DOHH2 (cell line): ENCODE results near the gene LRMDA.
"Not testable (repeated sequence)": the region's sequence is repeated elsewhere in the genome, so short reads cannot be mapped to it uniquely, and the experiment has no call there.

Source experiments
- H3F3A ChIP-seq: fragments of 200-600 bp; sonication (generic), shearing (Covaris generic); 2 replicates; pipeline ENCODE4 v1.6.0; 2016; ENCODE audit warnings: antibody characterized with exemption, mild to moderate bottlenecking; ENCODE audit not compliant: control insufficient read depth, insufficient read depth
- H3K27ac ChIP-seq: fragments of 200-600 bp; sonication (generic); 2 replicates; pipeline ENCODE4 v1.5.1; 2014; ENCODE audit warnings: low read depth, mild to moderate bottlenecking, low read length, moderate library complexity
- H3K27me3 ChIP-seq: fragments of 200-600 bp; sonication (generic); 2 replicates; pipeline ENCODE4 v1.6.1; 2014; ENCODE audit warnings: mild to moderate bottlenecking, low read length, mixed read lengths; ENCODE audit not compliant: control insufficient read depth
- H3K36me3 ChIP-seq: fragments of 200-600 bp; sonication (generic); 2 replicates; pipeline ENCODE4 v1.6.1; 2014; ENCODE audit warnings: mild to moderate bottlenecking, low read length, moderate library complexity, mixed read lengths; ENCODE audit not compliant: control insufficient read depth
- H3K4me1 ChIP-seq: fragments of 200-600 bp; sonication (generic); 2 replicates; pipeline ENCODE4 v1.6.1; 2014; ENCODE audit warnings: mild to moderate bottlenecking, low read length, mixed read lengths; ENCODE audit not compliant: control insufficient read depth
- H3K4me2 ChIP-seq: fragments of 200-600 bp; sonication (generic); 2 replicates; pipeline ENCODE4 v1.6.0; 2014; ENCODE audit warnings: mild to moderate bottlenecking, low read length, moderate library complexity
- H3K4me3 ChIP-seq: fragments of 200-600 bp; sonication (generic); 2 replicates; pipeline ENCODE4 v1.5.1; 2014; ENCODE audit warnings: mild to moderate bottlenecking, low read length, mixed read lengths
- H3K79me2 ChIP-seq: fragments of 200-600 bp; sonication (generic); 2 replicates; pipeline ENCODE4 v1.6.1; 2014; ENCODE audit warnings: mild to moderate bottlenecking, low read length, mixed read lengths; ENCODE audit not compliant: control insufficient read depth
- H3K9me2 ChIP-seq: fragments of 200-600 bp; sonication (generic); replicated peaks from 2 replicates; pipeline ENCODE4 v1.6.1; 2014; ENCODE audit warnings: mild to moderate bottlenecking, low read length, mixed read lengths; ENCODE audit not compliant: control insufficient read depth
- H3K9me3 ChIP-seq: fragments of 200-600 bp; sonication (generic); 2 replicates; pipeline ENCODE4 v1.6.1; 2014; ENCODE audit warnings: antibody characterized with exemption, low read length, mixed read lengths; ENCODE audit not compliant: control insufficient read depth, insufficient read depth
- H4K20me1 ChIP-seq: fragments of 200-600 bp; sonication (generic); 2 replicates; pipeline ENCODE4 v1.6.0; 2014; ENCODE audit warnings: low read depth, mild to moderate bottlenecking, antibody characterized with exemption, low read length, moderate library complexity; ENCODE audit not compliant: control insufficient read depth, insufficient read depth
- EZH2phosphoT487 ChIP-seq: fragments of 200-600 bp; sonication (generic); IDR thresholded peaks from 2 replicates; pipeline ENCODE4 v1.6.1; 2017; ENCODE audit warnings: borderline replicate concordance, mild to moderate bottlenecking, antibody characterized with exemption, low read length, moderate library complexity, mixed read lengths
- TF ChIP-seq, protein P1 (sequence below): fragments of 200-600 bp; sonication (generic); IDR thresholded peaks from one replicate; pipeline ENCODE4 v1.5.1; 2014; ENCODE audit warnings: antibody characterized with exemption, mild to moderate bottlenecking, low read depth, low read length; ENCODE audit not compliant: poor library complexity, severe bottlenecking

Gene LRMDA

DNA sequence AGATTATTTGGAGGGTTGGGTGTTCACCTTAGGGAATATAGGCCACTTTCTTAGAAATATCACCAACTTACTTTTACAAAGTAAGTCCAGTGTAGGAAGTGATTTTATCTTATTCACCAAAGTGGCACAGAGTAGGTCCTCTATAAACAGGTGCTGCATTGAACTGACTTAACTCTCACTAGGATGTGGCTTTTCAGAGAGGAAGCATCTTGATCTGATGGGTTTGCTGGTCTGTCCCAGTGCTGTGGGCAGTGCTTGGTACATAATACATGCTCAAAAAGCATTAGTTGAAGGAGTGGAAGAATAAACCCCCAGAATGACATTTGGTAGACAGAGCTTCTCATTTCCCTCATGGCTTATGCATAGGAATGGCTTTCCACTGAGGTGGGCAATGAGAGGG is 334.7 kb downstream of the LRMDA start:
- Histone ChIP-seq H3K4me3 (no peak overlapping the region), H3K27ac (no peak overlapping the region), H3F3A (no peaks in the 10 kb centered on the region), H3K4me1 (no peaks in the 10 kb centered on the region), H4K20me1 (no peaks in the 10 kb centered on the region), H3K79me2 (no peaks in the 10 kb centered on the region), H3K9me3 (no peaks in the 10 kb centered on the region), H3K4me2 (no peak overlapping the region), H3K36me3 (no peaks in the 10 kb centered on the region), H3K27me3 (no peaks in the 10 kb centered on the region), H3K9me2 (no peaks in the 10 kb centered on the region)
- TF ChIP-seq, protein P1, sequence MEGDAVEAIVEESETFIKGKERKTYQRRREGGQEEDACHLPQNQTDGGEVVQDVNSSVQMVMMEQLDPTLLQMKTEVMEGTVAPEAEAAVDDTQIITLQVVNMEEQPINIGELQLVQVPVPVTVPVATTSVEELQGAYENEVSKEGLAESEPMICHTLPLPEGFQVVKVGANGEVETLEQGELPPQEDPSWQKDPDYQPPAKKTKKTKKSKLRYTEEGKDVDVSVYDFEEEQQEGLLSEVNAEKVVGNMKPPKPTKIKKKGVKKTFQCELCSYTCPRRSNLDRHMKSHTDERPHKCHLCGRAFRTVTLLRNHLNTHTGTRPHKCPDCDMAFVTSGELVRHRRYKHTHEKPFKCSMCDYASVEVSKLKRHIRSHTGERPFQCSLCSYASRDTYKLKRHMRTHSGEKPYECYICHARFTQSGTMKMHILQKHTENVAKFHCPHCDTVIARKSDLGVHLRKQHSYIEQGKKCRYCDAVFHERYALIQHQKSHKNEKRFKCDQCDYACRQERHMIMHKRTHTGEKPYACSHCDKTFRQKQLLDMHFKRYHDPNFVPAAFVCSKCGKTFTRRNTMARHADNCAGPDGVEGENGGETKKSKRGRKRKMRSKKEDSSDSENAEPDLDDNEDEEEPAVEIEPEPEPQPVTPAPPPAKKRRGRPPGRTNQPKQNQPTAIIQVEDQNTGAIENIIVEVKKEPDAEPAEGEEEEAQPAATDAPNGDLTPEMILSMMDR = no peak
- TF ChIP-seq EZH2phosphoT487 = no peak

- not testable (repeated sequence) for H3K4me3 ChIP-seq, H3K9me3 ChIP-seq, H3K27me3 ChIP-seq, H3K27ac ChIP-seq, H3F3A ChIP-seq, H3K4me2 ChIP-seq, H3K9me2 ChIP-seq, H3K4me1 ChIP-seq, H4K20me1 ChIP-seq, H3K79me2 ChIP-seq, H3K36me3 ChIP-seq
Observed at GRCh38 chr10:75766752-75767151, 335.3 kb downstream of the LRMDA start.

DNA sequence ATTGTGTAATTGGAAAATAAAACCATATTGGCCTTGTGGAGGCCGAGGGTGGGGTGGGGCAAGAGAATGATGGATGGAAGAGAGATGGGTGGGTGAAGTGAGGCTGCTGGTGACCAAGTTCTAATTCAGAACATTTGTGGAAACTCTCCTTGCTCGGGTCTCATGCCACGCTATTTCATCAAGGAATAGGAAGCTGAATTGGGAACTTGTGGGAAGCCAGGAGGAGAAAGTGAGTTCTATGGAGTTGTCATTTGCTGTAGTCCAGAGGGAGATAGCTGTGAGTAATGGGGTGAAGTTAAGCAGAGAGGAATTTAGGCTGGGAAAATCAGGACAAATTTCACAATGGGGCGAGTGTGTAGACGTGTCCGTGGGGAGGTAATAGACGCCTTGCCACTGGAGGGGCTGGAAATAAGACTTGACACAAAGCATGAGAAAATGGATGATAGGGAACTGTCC is 339.2 kb downstream of the LRMDA start:
- no peaks in the 10 kb centered on the region for H3K36me3 ChIP-seq
- no peaks in the 10 kb centered on the region for H3K9me3 ChIP-seq
- H4K20me1 ChIP-seq = no peaks in the 10 kb centered on the region
- H3K79me2 ChIP-seq = no peaks in the 10 kb centered on the region
- H3K4me2 ChIP-seq = no peak overlapping the region
- H3K27me3 ChIP-seq = no peaks in the 10 kb centered on the region
- no peaks in the 10 kb centered on the region for H3K9me2 ChIP-seq
- H3F3A ChIP-seq = no peaks in the 10 kb centered on the region
- H3K27ac ChIP-seq = no peak overlapping the region
- no peaks in the 10 kb centered on the region for H3K4me1 ChIP-seq
- TF ChIP-seq, protein P1 = no peak
- no peak for TF ChIP-seq EZH2phosphoT487
- H3K4me3 ChIP-seq = no peak overlapping the region

DNA sequence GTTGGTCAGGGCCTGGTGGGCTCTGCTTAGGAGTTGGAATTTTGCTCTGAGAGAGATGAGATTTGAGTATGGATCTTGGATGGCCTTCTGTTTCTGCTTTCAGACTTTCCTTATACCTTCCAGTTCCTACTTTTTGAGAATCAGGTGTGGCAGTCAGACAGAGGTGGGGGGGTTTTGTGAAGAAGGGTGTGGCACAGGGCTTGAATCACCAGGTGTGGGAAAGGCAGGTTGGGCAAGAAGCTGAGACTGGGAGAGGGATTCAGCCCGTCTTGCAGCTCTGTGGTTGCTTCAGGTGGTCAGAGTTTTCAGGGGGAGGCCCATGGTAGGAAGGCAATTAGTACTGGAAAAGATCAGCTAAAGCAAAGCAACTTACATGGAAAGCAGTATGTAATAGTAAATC is 340.2 kb downstream of the LRMDA start:
- TF ChIP-seq EZH2phosphoT487 = no peak
- TF ChIP-seq, protein P1 = no peak
- H3F3A ChIP-seq = no peaks in the 10 kb centered on the region
- H3K27me3 ChIP-seq = no peaks in the 10 kb centered on the region
- H3K36me3 ChIP-seq = no peaks in the 10 kb centered on the region
- H3K27ac ChIP-seq = no peak overlapping the region
- H3K4me2 ChIP-seq = no peak overlapping the region
- no peaks in the 10 kb centered on the region for H3K9me2 ChIP-seq
- no peaks in the 10 kb centered on the region for H4K20me1 ChIP-seq
- H3K9me3 ChIP-seq = no peaks in the 10 kb centered on the region
- H3K4me3 ChIP-seq = no peak overlapping the region
- H3K79me2 ChIP-seq = no peaks in the 10 kb centered on the region
- H3K4me1 ChIP-seq = no peaks in the 10 kb centered on the region
